Gastroesophageal sphincter (tissue), 2 donors: Measurements from ENCODE around the gene MAP1S.

ENCODE experiments used
- POLR2A ChIP-seq, 2 donors: fragments of 450-650 bp; IDR thresholded peaks; one replicate each; pipeline ENCODE4 v1.6.1; 2017; ENCODE audit warnings: antibody characterized with exemption in 2 of 2, mild to moderate bottlenecking in 2 of 2, moderate library complexity in 1 of 2
- POLR2AphosphoS5 ChIP-seq: sonication (generic); formaldehyde crosslinking; IDR thresholded peaks from one replicate; pipeline ENCODE4 v1.6.1; 2017; ENCODE audit warnings: antibody characterized with exemption

GRCh38 chr19:17757125-17757524 is 37.8 kb downstream of the MAP1S start:
- no peak for TF ChIP-seq POLR2AphosphoS5
- TF ChIP-seq POLR2A (IDR thresholded peaks at IDR 0.05) = no peak
